ENCODE data around the gene ABCA12. TPM values are rescaled to one million over a fixed set of nuclear protein-coding genes. Genes with fewer than 3 reads are reported as not detected.

Gene ABCA12
- total and polyA plus RNA-seq, 2 of the 8 experiments (the other 6 are each of a cell fraction or from before 2014, with no cell fraction given), result not detected

DNA sequence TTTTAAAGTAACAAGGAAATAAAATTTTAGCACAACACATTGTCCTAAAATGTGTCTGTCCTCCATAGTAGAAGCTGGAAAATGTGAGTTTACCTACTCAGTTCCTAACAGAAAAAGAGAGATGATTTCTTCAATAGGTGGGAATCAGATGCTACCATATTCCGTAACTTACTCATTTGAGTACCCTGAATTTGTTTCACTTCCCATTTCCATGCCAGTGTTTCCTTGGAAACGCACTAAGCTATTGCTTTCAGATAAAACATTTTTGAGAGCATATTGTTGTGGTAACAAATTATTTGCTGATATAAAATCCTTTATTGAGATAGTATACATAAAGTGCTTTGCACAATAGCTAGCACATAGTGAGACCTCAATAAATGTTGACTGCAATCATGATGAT is 191.5 kb downstream of the ABCA12 start:
- DNase-seq (ENCODE audit: low read depth in 1 of 2, low spot score in 2 of 2) (no peak), FAIRE-seq (no peak)
- Histone ChIP-seq H3K9ac (replicated peaks in 1 of 4; ENCODE audit: extremely low read depth in 1 of 4, low read depth in 3 of 4, low read length in 3 of 4) (no peak overlapping the region), H2BK120ac (replicated peaks; ENCODE audit: low read depth, low read length) (no peak overlapping the region), H2AK5ac (ENCODE audit: low read depth, low read length) (no peak overlapping the region), H3K36me3 (ENCODE audit: control insufficient read depth in 2 of 4, insufficient read depth in 4 of 4, low read length in 3 of 4) (no peaks in the 10 kb centered on the region), H2AFZ (ENCODE audit: low read length) (no peak overlapping the region), H3K27me3 (replicated peaks in 1 of 4; ENCODE audit: control insufficient read depth in 3 of 4, extremely low read depth in 1 of 4, insufficient read depth in 3 of 4, low read length in 3 of 4) (no peaks in the 10 kb centered on the region), H3K4me2 (ENCODE audit: insufficient read depth in 1 of 2, low read depth in 2 of 2, low read length in 2 of 2) (no peak overlapping the region), H3K4me1 (replicated peaks in 1 of 4; ENCODE audit: control insufficient read depth in 3 of 4, insufficient read depth in 4 of 4, low read length in 3 of 4) (no peaks in the 10 kb centered on the region), H2BK12ac (ENCODE audit: low read depth, low read length) (no peak overlapping the region), H3K18ac (ENCODE audit: extremely low read depth, low read length) (no peak overlapping the region), H3K14ac (ENCODE audit: insufficient read length) (no peak overlapping the region), H4K5ac (ENCODE audit: insufficient read length, low read depth, low read length) (no peak overlapping the region), H4K91ac (replicated peaks; ENCODE audit: insufficient read length, low read length) (no peak overlapping the region), H4K20me1 (replicated peaks in 1 of 2; ENCODE audit: control insufficient read depth in 1 of 2, insufficient read depth in 2 of 2, low read length in 2 of 2) (no peaks in the 10 kb centered on the region), H3K4ac (replicated peaks; ENCODE audit: insufficient read length, low read depth, low read length) (no peak overlapping the region), H2BK5ac (ENCODE audit: low read depth, low read length) (no peak overlapping the region), H3K4me3 (ENCODE audit: extremely low read depth in 1 of 4, insufficient read depth in 2 of 4, low read depth in 3 of 4, low read length in 4 of 4) (no peak overlapping the region), H3K9me3 (ENCODE audit: insufficient read depth in 2 of 2, low read depth in 1 of 2, low read length in 1 of 2) (no peaks in the 10 kb centered on the region), H3K79me1 (ENCODE audit: low read depth, low read length) (no peaks in the 10 kb centered on the region), H3K23me2 (ENCODE audit: low read depth, low read length) (no peaks in the 10 kb centered on the region), H3K23ac (ENCODE audit: insufficient read length) (no peak overlapping the region), H2BK20ac (ENCODE audit: low read length) (no peak overlapping the region), H3K56ac (replicated peaks; ENCODE audit: insufficient read length, low read depth, low read length) (no peak overlapping the region), H3K27ac (ENCODE audit: low read depth, low read length) (no peak overlapping the region), H3K79me2 (ENCODE audit: control insufficient read depth in 1 of 2, insufficient read depth in 2 of 2, low read length in 2 of 2) (no peaks in the 10 kb centered on the region), H4K8ac (ENCODE audit: extremely low read depth, insufficient read depth, low read length) (no peak overlapping the region), H2BK15ac (ENCODE audit: low read length) (no peak overlapping the region)
- WGBS, 2 experiments (ENCODE audit: extremely low coverage in 1 of 2, insufficient coverage in 1 of 2, insufficient read length in 1 of 2, insufficient replicate concordance in 2 of 2, low coverage in 1 of 2, low lambda C conversion rate in 2 of 2, missing lambda C conversion rate in 1 of 2), result 98% methylated on average over 2 of the region's 2 CpGs; no CpG with 5 or more reads in 1 of the 2 experiments
- ChIA-PET CTCF (ENCODE audit: partially characterized antibody) (interaction anchor here (0.8 kb wide), 1 partner anchor 10 kb away, joined by 5 read pairs; no protein-coding TSS in a partner anchor), POLR2A (ENCODE audit: partially characterized antibody) (interaction anchor here (0.6 kb wide), 1 partner anchor 120 kb away, joined by 3 read pairs; no protein-coding TSS in a partner anchor)
- no peak for TF ChIP-seq KDM1A (IDR thresholded peaks at IDR 0.05; ENCODE audit: borderline replicate concordance, low read length)
